Mesothelial cell of epicardium (in vitro differentiated cells): ENCODE data around the gene CRTC2. TPM values are rescaled to one million over a fixed set of nuclear protein-coding genes. Genes with fewer than 3 reads are reported as not detected.

ENCODE experiments used
- DNase-seq, 2 experiments: peaks; one replicate each; pipeline ENCODE4 v3.0.0; 2021; ENCODE audit warnings: low spot score in 2 of 2; ENCODE audit not compliant: unreplicated experiment in 2 of 2
- H3K27ac Mint-ChIP-seq: 2 replicates; pipeline ENCODE4 v1.8.0; 2021; ENCODE audit warnings: mixed read lengths
- H3K27me3 Mint-ChIP-seq: 2 replicates; pipeline ENCODE4 v1.8.0; 2021; ENCODE audit warnings: low read depth, mixed read lengths
- H3K36me3 Mint-ChIP-seq: 2 replicates; pipeline ENCODE4 v1.8.0; 2021; ENCODE audit warnings: mixed read lengths
- H3K4me1 Mint-ChIP-seq: 2 replicates; pipeline ENCODE4 v1.8.0; 2021; ENCODE audit warnings: mixed read lengths
- H3K4me3 Mint-ChIP-seq: 2 replicates; pipeline ENCODE4 v1.8.0; 2021; ENCODE audit warnings: mild to moderate bottlenecking, moderate library complexity, mixed read lengths
- H3K9me3 Mint-ChIP-seq: 2 replicates; pipeline ENCODE4 v1.8.0; 2021; ENCODE audit warnings: mixed read lengths
- total RNA-seq: library from RNA; stranded (reverse); gene quantifications from 3 replicates; pipeline ENCODE4 v1.2.1, GENCODE V29; 2021
- TF ChIP-seq, protein P1 (sequence below): fragments of 200-600 bp; sonication (generic); IDR thresholded peaks from one replicate; pipeline ENCODE4 v1.5.0; 2021; ENCODE audit warnings: antibody characterized with exemption; ENCODE audit not compliant: unreplicated experiment

Gene CRTC2
- total RNA-seq, 1 donor from 2014 or later, result 47.1 TPM

GRCh38 chr1:153933430-153933829, 25.0 kb downstream of the CRTC2 start:
- peaks cover 26% of the 10 kb centered on the region for H3K36me3 Mint-ChIP-seq
- TF ChIP-seq, protein P1, sequence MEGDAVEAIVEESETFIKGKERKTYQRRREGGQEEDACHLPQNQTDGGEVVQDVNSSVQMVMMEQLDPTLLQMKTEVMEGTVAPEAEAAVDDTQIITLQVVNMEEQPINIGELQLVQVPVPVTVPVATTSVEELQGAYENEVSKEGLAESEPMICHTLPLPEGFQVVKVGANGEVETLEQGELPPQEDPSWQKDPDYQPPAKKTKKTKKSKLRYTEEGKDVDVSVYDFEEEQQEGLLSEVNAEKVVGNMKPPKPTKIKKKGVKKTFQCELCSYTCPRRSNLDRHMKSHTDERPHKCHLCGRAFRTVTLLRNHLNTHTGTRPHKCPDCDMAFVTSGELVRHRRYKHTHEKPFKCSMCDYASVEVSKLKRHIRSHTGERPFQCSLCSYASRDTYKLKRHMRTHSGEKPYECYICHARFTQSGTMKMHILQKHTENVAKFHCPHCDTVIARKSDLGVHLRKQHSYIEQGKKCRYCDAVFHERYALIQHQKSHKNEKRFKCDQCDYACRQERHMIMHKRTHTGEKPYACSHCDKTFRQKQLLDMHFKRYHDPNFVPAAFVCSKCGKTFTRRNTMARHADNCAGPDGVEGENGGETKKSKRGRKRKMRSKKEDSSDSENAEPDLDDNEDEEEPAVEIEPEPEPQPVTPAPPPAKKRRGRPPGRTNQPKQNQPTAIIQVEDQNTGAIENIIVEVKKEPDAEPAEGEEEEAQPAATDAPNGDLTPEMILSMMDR, result no peak
- no peak overlapping the region for H3K4me3 Mint-ChIP-seq
- H3K27ac Mint-ChIP-seq, result no peak overlapping the region
- no peaks in the 10 kb centered on the region for H3K9me3 Mint-ChIP-seq
- no peaks in the 10 kb centered on the region for H3K4me1 Mint-ChIP-seq
- DNase-seq, result no peak
- no peaks in the 10 kb centered on the region for H3K27me3 Mint-ChIP-seq

DNA sequence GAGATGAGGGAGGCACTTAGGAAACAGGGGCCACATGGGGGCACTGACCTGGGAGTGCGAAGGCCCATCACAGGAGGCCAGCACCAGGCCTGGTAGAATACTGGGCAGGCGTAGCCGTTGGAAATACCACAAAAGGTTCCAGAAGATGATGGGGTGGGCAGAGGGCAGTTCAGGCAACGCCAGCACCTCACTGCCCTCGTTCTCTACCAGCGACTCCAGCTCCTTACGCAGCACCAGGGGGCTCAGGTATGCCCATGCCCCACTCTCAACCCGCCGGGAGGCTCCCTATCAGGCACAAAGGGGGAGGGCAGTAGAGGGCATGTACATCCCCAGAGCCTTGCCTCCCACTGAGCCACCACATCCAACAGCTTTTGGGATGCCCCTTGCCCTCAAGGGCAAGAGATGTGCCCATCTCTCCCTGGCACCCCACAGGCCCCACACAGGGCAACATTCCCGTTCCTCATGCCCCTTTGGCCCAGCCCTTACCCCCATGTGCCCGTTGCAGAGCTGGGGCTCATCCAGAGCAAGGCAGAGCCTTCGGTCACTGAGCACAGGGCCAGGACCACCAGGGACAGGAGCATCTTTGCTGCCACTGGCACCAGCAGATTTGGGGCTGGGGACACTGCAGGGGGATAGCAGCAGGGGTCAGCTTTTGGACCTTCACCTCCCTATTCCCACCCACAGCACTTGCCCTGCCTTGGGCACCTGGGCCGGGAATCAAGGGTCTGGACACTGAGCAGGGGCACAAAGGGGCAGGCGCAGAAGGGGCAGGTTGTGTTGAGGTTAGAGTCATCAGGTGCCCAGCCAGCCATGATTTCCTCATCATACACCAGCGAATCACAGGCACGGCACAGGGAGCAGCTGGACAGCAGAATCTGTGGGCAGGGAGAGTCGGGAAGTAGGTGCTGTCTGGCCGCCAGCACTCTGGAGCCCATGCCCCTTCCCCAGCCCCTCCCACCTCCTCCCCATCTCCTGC, 26.0 kb downstream of the CRTC2 start:
- peaks cover 22% of the 10 kb centered on the region for H3K36me3 Mint-ChIP-seq
- H3K4me3 Mint-ChIP-seq, result no peak overlapping the region
- no peaks in the 10 kb centered on the region for H3K27me3 Mint-ChIP-seq
- TF ChIP-seq, protein P1, result no peak
- no peak overlapping the region for H3K27ac Mint-ChIP-seq
- H3K9me3 Mint-ChIP-seq, result no peaks in the 10 kb centered on the region
- no peaks in the 10 kb centered on the region for H3K4me1 Mint-ChIP-seq
- no peak for DNase-seq

DNA sequence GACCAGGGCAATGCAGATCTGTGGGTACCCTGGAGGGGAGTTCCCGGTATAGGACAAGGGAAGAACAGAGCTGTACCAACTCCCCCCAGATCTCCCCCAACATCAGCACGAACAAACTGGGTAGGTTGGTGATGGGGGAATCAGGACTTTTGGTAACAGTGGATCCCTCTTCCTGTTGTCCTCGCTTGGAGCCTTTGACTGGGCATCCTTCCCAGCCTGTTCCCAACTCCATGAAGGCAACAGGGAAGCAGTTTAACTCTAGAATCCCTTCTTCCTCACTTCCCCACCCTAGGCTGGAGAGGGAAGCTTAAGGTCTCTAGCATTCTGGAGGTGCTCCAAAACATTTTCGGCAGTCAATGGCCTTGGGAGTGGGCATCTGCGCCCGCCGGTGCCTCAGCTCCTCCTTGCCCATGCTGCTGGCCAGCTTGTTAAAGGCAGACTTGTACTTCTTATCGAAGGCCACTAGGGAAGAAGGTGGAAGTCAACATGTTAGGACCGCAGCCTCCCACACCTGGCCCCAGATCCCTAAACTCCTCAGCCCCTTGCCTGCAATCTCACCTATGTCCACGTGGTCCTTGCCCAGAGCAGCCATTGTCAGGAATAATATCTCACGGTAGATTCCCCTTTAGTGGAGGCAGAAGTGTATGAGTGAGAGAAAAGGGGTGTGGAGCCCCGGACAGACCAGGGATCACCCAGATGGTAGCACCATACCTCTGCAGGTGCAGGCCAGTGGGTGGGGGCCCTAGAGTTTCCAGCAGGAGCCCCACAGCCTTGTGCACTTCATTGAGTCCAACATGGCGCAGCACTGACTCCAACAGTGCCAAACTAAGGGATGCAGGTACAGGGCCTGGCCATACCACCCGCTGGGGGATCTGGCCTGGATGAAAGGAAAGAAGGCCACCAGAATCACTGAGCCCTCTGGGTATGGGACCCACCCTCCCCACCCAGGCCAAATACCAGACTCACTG, 28.1 kb downstream of the CRTC2 start:
- Mint-ChIP-seq H3K27ac (no peak overlapping the region), H3K4me3 (no peak overlapping the region), H3K4me1 (no peaks in the 10 kb centered on the region), H3K27me3 (no peaks in the 10 kb centered on the region), H3K36me3 (peaks cover 14% of the 10 kb centered on the region), H3K9me3 (no peaks in the 10 kb centered on the region)
- TF ChIP-seq, protein P1, result no peak
- DNase-seq, result no peak

GRCh38 chr1:153929426-153929825, 29.0 kb downstream of the CRTC2 start:
- Mint-ChIP-seq H3K27me3 (no peaks in the 10 kb centered on the region), H3K9me3 (no peaks in the 10 kb centered on the region), H3K4me1 (no peaks in the 10 kb centered on the region), H3K36me3 (peaks cover 7% of the 10 kb centered on the region), H3K4me3 (no peak overlapping the region), H3K27ac (no peak overlapping the region)
- no peak for DNase-seq
- TF ChIP-seq, protein P1, result no peak

DNA sequence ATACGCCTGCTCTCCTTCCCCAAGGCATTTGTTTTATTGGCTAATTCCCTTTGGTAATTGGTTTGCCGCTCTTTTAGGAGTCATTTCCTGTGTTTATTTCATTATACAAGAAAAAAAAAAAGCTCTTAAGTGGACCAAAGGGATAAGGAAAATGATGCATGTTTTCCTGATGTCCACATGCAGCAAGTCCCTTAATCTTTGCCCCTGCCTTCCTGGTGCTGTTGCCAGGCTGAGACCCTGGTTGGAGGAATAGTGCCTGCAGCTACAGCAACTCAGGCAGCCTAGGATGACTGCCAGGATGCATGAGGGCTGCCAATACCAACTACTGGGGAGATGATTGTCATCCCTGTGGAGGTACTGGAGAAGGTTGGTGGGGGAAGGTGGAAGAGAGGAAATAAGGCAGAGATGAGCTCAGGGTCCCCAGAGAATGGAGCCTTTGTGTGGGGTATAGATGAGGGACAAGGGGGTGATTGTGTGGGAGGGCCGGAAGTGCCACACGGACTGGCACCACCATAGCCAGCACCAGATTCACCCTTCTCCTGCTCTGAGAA, 29.5 kb downstream of the CRTC2 start:
- H3K4me3 Mint-ChIP-seq, result no peak overlapping the region
- H3K27ac Mint-ChIP-seq, result no peak overlapping the region
- DNase-seq, result no peak
- peaks cover under 1% of the 10 kb centered on the region for H3K4me1 Mint-ChIP-seq
- TF ChIP-seq, protein P1, result no peak
- H3K36me3 Mint-ChIP-seq, result peaks cover 6% of the 10 kb centered on the region
- H3K27me3 Mint-ChIP-seq, result no peaks in the 10 kb centered on the region
- H3K9me3 Mint-ChIP-seq, result no peaks in the 10 kb centered on the region
